ENCODE results near the gene GFER.
A peak's percentile ranks its signal among the peaks of the same experiment; 100 is the strongest.
"Not testable (repeated sequence)": the region's sequence is repeated elsewhere in the genome, so short reads cannot be mapped to it uniquely, and the experiment has no call there.

The GFER gene

GRCh38 chr16:1983544-1984346 lies at the start of gene GFER:
TSS of gene GFER (plus strand) at chr16:1984193. CDS start at chr16:1984219, 26 bp downstream.
- DNase-seq (ENCODE audit: low spot score) = peak; percentile 99

- DNase-seq (ENCODE audit: low spot score) = no peak
These were observed 47.0 kb upstream of the GFER start for GRCh38 chr16:1936945-1937479.

- no peak for DNase-seq (ENCODE audit: low spot score)
These were observed 45.7 kb upstream of the GFER start for GRCh38 chr16:1938316-1938715.

- no peak for DNase-seq (ENCODE audit: low spot score)
These were observed 45.1 kb upstream of the GFER start for GRCh38 chr16:1938910-1939309.

GRCh38 chr16:1939833-1940232 lies 44.2 kb upstream of the GFER start:
- DNase-seq (ENCODE audit: low spot score) = not testable (repeated sequence)

GRCh38 chr16:1940273-1941161 lies 43.5 kb upstream of the GFER start:
- no peak for DNase-seq (ENCODE audit: low spot score)

- no peak for DNase-seq (ENCODE audit: low spot score)
These were observed 42.6 kb upstream of the GFER start for GRCh38 chr16:1941162-1942046.

GRCh38 chr16:1942047-1942809 lies 41.8 kb upstream of the GFER start:
- no peak for DNase-seq (ENCODE audit: low spot score)

GRCh38 chr16:1942810-1943726 lies 40.9 kb upstream of the GFER start, which contains the start of gene MSRB1:
TSS of gene MSRB1 (minus strand) at chr16:1943199. CDS start at chr16:1943156, 43 bp downstream.
- DNase-seq (ENCODE audit: low spot score) = peak; percentile 100

GRCh38 chr16:1944612-1945199 lies 39.3 kb upstream of the GFER start:
- DNase-seq (ENCODE audit: low spot score) = no peak

- DNase-seq (ENCODE audit: low spot score) = no peak
These were observed 38.2 kb upstream of the GFER start for GRCh38 chr16:1945559-1946391.

- DNase-seq (ENCODE audit: low spot score) = no peak
These were observed 37.3 kb upstream of the GFER start for GRCh38 chr16:1946495-1947368.

- DNase-seq (ENCODE audit: low spot score) = no peak
These were observed 36.7 kb upstream of the GFER start for GRCh38 chr16:1947369-1947670.

GRCh38 chr16:1949507-1949906 lies 34.5 kb upstream of the GFER start:
- no peak for DNase-seq (ENCODE audit: low spot score)

GRCh38 chr16:1950047-1950446 lies 33.9 kb upstream of the GFER start:
- DNase-seq (ENCODE audit: low spot score) = no peak

GRCh38 chr16:1950559-1950958 lies 33.4 kb upstream of the GFER start:
- no peak for DNase-seq (ENCODE audit: low spot score)

- no peak for DNase-seq (ENCODE audit: low spot score)
These were observed 30.3 kb upstream of the GFER start for GRCh38 chr16:1953734-1954133.
